NCI-H2107 treated with DMSO at 0.1 percent for 48 hours (cell line): ENCODE results near the gene SDK2.
"Not testable (repeated sequence)": the region's sequence is repeated elsewhere in the genome, so short reads cannot be mapped to it uniquely, and the experiment has no call there.

Experiments used
- DNase-seq: peaks from one replicate; lab custom pipeline; 2025; ENCODE audit not compliant: unreplicated experiment; lab: John Stamatoyannopoulos, UW

Gene SDK2

GRCh38 chr17:73335591-73336407, 308.4 kb downstream of the SDK2 start:
- DNase-seq, result peak; percentile 13

GRCh38 chr17:73334771-73335513, 309.3 kb downstream of the SDK2 start:
- no peak for DNase-seq

- not testable (repeated sequence) for DNase-seq
Measured at GRCh38 chr17:73333445-73333844, 310.8 kb downstream of the SDK2 start.

GRCh38 chr17:73331060-73331459, 313.2 kb downstream of the SDK2 start:
- no peak for DNase-seq

- DNase-seq, result no peak
Measured at GRCh38 chr17:73327676-73328075, 316.6 kb downstream of the SDK2 start.

GRCh38 chr17:73325527-73325842, 318.8 kb downstream of the SDK2 start:
- DNase-seq, result no peak

GRCh38 chr17:73324711-73325526, 319.3 kb downstream of the SDK2 start:
- no peak for DNase-seq

- no peak for DNase-seq
Measured at GRCh38 chr17:73324160-73324475, 320.1 kb downstream of the SDK2 start.

- no peak for DNase-seq
Measured at GRCh38 chr17:73323409-73324159, 320.7 kb downstream of the SDK2 start.

GRCh38 chr17:73320601-73321264, 323.5 kb downstream of the SDK2 start:
- no peak for DNase-seq

- DNase-seq, result no peak
Measured at GRCh38 chr17:73319766-73320165, 324.5 kb downstream of the SDK2 start.

GRCh38 chr17:73318836-73319235, 325.4 kb downstream of the SDK2 start:
- no peak for DNase-seq

- no peak for DNase-seq
Measured at GRCh38 chr17:73318427-73318813, 325.8 kb downstream of the SDK2 start.

- DNase-seq, result no peak
Measured at GRCh38 chr17:73317513-73318426, 326.5 kb downstream of the SDK2 start.

- DNase-seq, result peak; percentile 32
Measured at GRCh38 chr17:73316919-73317505, 327.2 kb downstream of the SDK2 start.

GRCh38 chr17:73315471-73315870, 328.8 kb downstream of the SDK2 start:
- DNase-seq, result no peak

GRCh38 chr17:73313526-73314127, 330.6 kb downstream of the SDK2 start:
- DNase-seq, result no peak

- not testable (repeated sequence) for DNase-seq
Measured at GRCh38 chr17:73312887-73313286, 331.4 kb downstream of the SDK2 start.
